ENCODE results near the gene TAPBP. TPM values are rescaled to one million over a fixed set of nuclear protein-coding genes. Genes with fewer than 3 reads are reported as not detected.
A peak's percentile ranks its signal among the peaks of the same experiment; 100 is the strongest.

The TAPBP gene
- total and polyA plus RNA-seq, 9 of the 15 experiments (the other 6 are each of a cell fraction or from before 2014, with no cell fraction given): 5.6 to 74.0 (median 22.3) TPM

DNA sequence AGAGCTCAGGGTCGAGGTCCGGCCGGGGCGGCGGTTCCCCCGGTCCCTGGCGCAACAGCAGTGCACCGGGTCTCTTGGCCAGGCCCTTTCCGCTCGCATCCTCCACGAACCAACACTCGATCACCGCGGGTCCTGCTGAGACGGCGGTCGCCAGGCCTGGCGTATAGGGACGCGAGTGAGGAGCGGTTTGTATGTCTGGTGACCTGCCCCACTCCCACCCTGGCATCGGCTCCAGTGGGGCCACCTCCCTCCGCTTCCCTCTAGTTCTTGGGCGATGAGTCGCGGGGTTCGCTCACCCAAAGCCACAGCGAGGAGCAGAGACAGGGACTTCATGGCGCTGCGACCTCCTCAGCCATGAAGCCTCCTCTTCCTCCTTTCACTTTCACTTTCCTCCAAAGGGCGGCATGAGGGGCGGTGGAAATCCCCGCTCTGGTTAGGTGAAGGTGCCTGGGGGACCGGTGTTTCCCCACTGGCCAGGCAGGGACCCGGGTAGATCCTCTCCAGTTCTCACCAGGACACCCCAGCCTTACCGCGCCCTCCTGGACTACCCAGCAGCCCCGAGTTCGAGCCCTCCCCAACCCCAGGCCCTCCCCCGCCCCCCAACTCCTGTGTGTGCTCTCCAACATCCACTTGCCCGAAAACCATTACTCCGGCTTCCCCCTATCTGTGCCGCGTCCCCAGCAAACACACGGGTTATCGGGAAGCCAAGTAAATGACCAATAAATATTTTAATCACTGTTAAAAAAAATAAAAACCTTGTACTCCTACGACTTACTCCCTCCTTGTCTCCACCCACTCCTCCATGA is at the start of gene TAPBP (continued):
- no peak for TF ChIP-seq PYGO2 (tag; IDR thresholded peaks at IDR 0.05)
- TF ChIP-seq, protein P1, sequence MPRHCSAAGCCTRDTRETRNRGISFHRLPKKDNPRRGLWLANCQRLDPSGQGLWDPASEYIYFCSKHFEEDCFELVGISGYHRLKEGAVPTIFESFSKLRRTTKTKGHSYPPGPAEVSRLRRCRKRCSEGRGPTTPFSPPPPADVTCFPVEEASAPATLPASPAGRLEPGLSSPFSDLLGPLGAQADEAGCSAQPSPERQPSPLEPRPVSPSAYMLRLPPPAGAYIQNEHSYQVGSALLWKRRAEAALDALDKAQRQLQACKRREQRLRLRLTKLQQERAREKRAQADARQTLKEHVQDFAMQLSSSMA (CRISPR knock-in tag; IDR thresholded peaks at IDR 0.05): no peak
- TF ChIP-seq, protein P2, sequence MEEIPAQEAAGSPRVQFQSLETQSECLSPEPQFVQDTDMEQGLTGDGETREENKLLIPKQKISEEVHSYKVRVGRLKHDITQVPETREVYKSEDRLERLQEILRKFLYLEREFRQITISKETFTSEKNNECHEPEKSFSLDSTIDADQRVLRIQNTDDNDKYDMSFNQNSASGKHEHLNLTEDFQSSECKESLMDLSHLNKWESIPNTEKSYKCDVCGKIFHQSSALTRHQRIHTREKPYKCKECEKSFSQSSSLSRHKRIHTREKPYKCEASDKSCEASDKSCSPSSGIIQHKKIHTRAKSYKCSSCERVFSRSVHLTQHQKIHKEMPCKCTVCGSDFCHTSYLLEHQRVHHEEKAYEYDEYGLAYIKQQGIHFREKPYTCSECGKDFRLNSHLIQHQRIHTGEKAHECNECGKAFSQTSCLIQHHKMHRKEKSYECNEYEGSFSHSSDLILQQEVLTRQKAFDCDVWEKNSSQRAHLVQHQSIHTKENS (CRISPR knock-in tag; IDR thresholded peaks at IDR 0.05): no peak
- TF ChIP-seq TARDBP (IDR thresholded peaks at IDR 0.05): no peak
- no peak for TF ChIP-seq STAT5A (IDR thresholded peaks at IDR 0.05; ENCODE audit: borderline replicate concordance, low read length)
- TF ChIP-seq MCM5 (IDR thresholded peaks at IDR 0.05; ENCODE audit: low read depth): no peak
- TF ChIP-seq BDP1 (IDR thresholded peaks at IDR 0.05; ENCODE audit: insufficient read depth, insufficient read length): no peak
- no peak for TF ChIP-seq BHLHE40 (IDR thresholded peaks at IDR 0.05; ENCODE audit: low read length)
- TF ChIP-seq, protein P3, sequence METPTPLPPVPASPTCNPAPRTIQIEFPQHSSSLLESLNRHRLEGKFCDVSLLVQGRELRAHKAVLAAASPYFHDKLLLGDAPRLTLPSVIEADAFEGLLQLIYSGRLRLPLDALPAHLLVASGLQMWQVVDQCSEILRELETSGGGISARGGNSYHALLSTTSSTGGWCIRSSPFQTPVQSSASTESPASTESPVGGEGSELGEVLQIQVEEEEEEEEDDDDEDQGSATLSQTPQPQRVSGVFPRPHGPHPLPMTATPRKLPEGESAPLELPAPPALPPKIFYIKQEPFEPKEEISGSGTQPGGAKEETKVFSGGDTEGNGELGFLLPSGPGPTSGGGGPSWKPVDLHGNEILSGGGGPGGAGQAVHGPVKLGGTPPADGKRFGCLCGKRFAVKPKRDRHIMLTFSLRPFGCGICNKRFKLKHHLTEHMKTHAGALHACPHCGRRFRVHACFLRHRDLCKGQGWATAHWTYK (CRISPR knock-in tag; IDR thresholded peaks at IDR 0.05): 0 out of 2 replicates have a peak, but pooled peaks have one; percentile 42
- no peak for TF ChIP-seq JUNB (CRISPR knock-in tag; conservative IDR thresholded peaks at IDR 0.05)
- no peak for TF ChIP-seq ZNF696 (CRISPR knock-in tag; conservative IDR thresholded peaks at IDR 0.05)
- TF ChIP-seq ZNF644 (tag; IDR thresholded peaks at IDR 0.05; ENCODE audit: low read depth): peak; percentile 38; the same call in 1 of the 2 replicates
- TF ChIP-seq GABPB2 (CRISPR knock-in tag; conservative IDR thresholded peaks at IDR 0.05): no peak
- TF ChIP-seq, protein P4, sequence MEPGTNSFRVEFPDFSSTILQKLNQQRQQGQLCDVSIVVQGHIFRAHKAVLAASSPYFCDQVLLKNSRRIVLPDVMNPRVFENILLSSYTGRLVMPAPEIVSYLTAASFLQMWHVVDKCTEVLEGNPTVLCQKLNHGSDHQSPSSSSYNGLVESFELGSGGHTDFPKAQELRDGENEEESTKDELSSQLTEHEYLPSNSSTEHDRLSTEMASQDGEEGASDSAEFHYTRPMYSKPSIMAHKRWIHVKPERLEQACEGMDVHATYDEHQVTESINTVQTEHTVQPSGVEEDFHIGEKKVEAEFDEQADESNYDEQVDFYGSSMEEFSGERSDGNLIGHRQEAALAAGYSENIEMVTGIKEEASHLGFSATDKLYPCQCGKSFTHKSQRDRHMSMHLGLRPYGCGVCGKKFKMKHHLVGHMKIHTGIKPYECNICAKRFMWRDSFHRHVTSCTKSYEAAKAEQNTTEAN (CRISPR knock-in tag; IDR thresholded peaks at IDR 0.05): no peak
- TF ChIP-seq KLF1 (tag; IDR thresholded peaks at IDR 0.05): no peak
- no peak for TF ChIP-seq L3MBTL2 (IDR thresholded peaks at IDR 0.05)
- no peak for TF ChIP-seq NFE2L1 (tag; IDR thresholded peaks at IDR 0.05; ENCODE audit: borderline replicate concordance, low read depth)
- peak; percentile 87 for TF ChIP-seq POLR2G (IDR thresholded peaks at IDR 0.05; ENCODE audit: low read depth, low read length)
- TF ChIP-seq DDX20 (tag; IDR thresholded peaks at IDR 0.05; ENCODE audit: low read depth): no peak
- TF ChIP-seq TOE1 (IDR thresholded peaks at IDR 0.05; ENCODE audit: borderline replicate concordance): 0 out of 2 replicates have a peak, but pooled peaks have one; percentile 20
- no peak for TF ChIP-seq TOE1 (CRISPR knock-in tag; IDR thresholded peaks at IDR 0.05; ENCODE audit: borderline replicate concordance, low read depth)
- no peak for TF ChIP-seq SLC30A9 (CRISPR knock-in tag; IDR thresholded peaks at IDR 0.05)
- TF ChIP-seq HNRNPK (IDR thresholded peaks at IDR 0.05; ENCODE audit: low read depth, low read length, poor library complexity, severe bottlenecking): no peak

Measured in K562 (cell line).